H1 (cell line): ENCODE measurements around the gene CRHR2. TPM values are rescaled to one million over a fixed set of nuclear protein-coding genes. Genes with fewer than 3 reads are reported as not detected.

Source experiments
- CTCF ChIA-PET: fragments of 300-600 bp; sonication (Branson Sonifier 250); formaldehyde crosslinking; loops from one replicate; lab custom pipeline; 2021; ENCODE audit not compliant: partially characterized antibody; lab: Charles Lee
- POLR2A ChIA-PET: fragments of 300-600 bp; sonication (Branson Sonifier 250); formaldehyde crosslinking; loops from one replicate; lab custom pipeline; 2021; ENCODE audit warnings: inconsistent platforms; ENCODE audit not compliant: partially characterized antibody; lab: Charles Lee
- DNase-seq, 2 experiments: peaks; one replicate each; pipeline versions ENCODE4 v3.0.0 to v3.0.0-alpha.2; 2010 to 2022; ENCODE audit warnings: low spot score in 2 of 2, low read depth in 1 of 2, mixed read lengths in 1 of 2
- FAIRE-seq: peaks from 2 replicates; lab custom pipeline; 2011; peaks lifted over from hg19 to GRCh38; lab: Jason Lieb, UNC
- H2AFZ ChIP-seq: 2 replicates; pipeline ENCODE4 v1.8.1; 2012; ENCODE audit warnings: low read length, inconsistent platforms
- H2AK5ac ChIP-seq: 2 replicates; pipeline ENCODE4 v1.6.1; 2013; ENCODE audit warnings: low read depth, low read length
- H2BK120ac ChIP-seq: replicated peaks from 2 replicates; pipeline ENCODE3; 2013; ENCODE audit warnings: low read depth, low read length, inconsistent platforms
- H2BK12ac ChIP-seq: 2 replicates; pipeline ENCODE4 v1.6.1; 2013; ENCODE audit warnings: low read depth, low read length
- H2BK15ac ChIP-seq: 2 replicates; pipeline ENCODE4 v1.6.1; 2013; ENCODE audit warnings: low read length
- H2BK20ac ChIP-seq: 2 replicates; pipeline ENCODE4 v1.6.1; 2013; ENCODE audit warnings: low read length
- H2BK5ac ChIP-seq: 2 replicates; pipeline ENCODE4 v1.6.1; 2013; ENCODE audit warnings: low read depth, low read length
- H3K14ac ChIP-seq: 2 replicates; pipeline ENCODE4 v1.6.1; 2013; ENCODE audit warnings: inconsistent platforms; ENCODE audit not compliant: insufficient read length
- H3K18ac ChIP-seq: 2 replicates; pipeline ENCODE4 v1.6.1; 2013; ENCODE audit warnings: low read length; ENCODE audit errors: extremely low read depth
- H3K23ac ChIP-seq: 2 replicates; pipeline ENCODE4 v1.6.1; 2013; ENCODE audit warnings: inconsistent platforms; ENCODE audit not compliant: insufficient read length
- H3K23me2 ChIP-seq: 2 replicates; pipeline ENCODE4 v1.6.1; 2013; ENCODE audit warnings: low read depth, low read length
- H3K27ac ChIP-seq: 2 replicates; pipeline ENCODE4 v1.6.1; 2011; ENCODE audit warnings: low read depth, low read length, inconsistent platforms
- H3K27me3 ChIP-seq, 4 experiments: replicated peaks in 1 of 4; 1 replicate in 1 of 4; 2 replicates in 3 of 4; pipeline versions ENCODE4 v1.6.1 to v1.8.1; 2011 to 2013; ENCODE audit warnings: low read length in 3 of 4, mild to moderate bottlenecking in 3 of 4, inconsistent platforms in 2 of 4, mixed read lengths in 2 of 4, moderate library complexity in 1 of 4; ENCODE audit not compliant: control insufficient read depth in 3 of 4, insufficient read depth in 3 of 4; ENCODE audit errors: extremely low read depth in 1 of 4
- H3K36me3 ChIP-seq, 4 experiments: 2 replicates each; pipeline versions ENCODE4 v1.6.1 to v1.8.1; 2011 to 2013; ENCODE audit warnings: mild to moderate bottlenecking in 4 of 4, low read length in 3 of 4, moderate library complexity in 2 of 4, control low read depth in 1 of 4, inconsistent platforms in 1 of 4; ENCODE audit not compliant: insufficient read depth in 4 of 4, control insufficient read depth in 2 of 4
- H3K4ac ChIP-seq: replicated peaks from 2 replicates; pipeline ENCODE3; 2013; ENCODE audit warnings: low read length, low read depth, mixed read lengths, inconsistent platforms; ENCODE audit not compliant: insufficient read length
- H3K4me1 ChIP-seq, 4 experiments: replicated peaks in 1 of 4; 1 replicate in 1 of 4; 2 replicates in 3 of 4; pipeline versions ENCODE4 v1.6.1 to v1.8.1; 2011 to 2013; ENCODE audit warnings: low read length in 3 of 4, inconsistent platforms in 2 of 4, mixed read lengths in 1 of 4; ENCODE audit not compliant: insufficient read depth in 4 of 4, control insufficient read depth in 3 of 4
- H3K4me2 ChIP-seq, 2 experiments: 2 replicates each; pipeline versions ENCODE4 v1.6.1 to v1.8.1; 2011 to 2013; ENCODE audit warnings: low read depth in 2 of 2, low read length in 2 of 2, control low read depth in 1 of 2, inconsistent platforms in 1 of 2, mild to moderate bottlenecking in 1 of 2; ENCODE audit not compliant: insufficient read depth in 1 of 2
- H3K4me3 ChIP-seq, 4 experiments: fragments of 200-600, 300-600 bp in 1 of 4; sonication (generic), shearing (Covaris generic), sonication (Bioruptor Twin) in 1 of 4; 2 replicates each; pipeline versions ENCODE4 v1.5.1 to v1.8.1; 2011 to 2016; ENCODE audit warnings: low read length in 4 of 4, low read depth in 3 of 4, control low read depth in 2 of 4, inconsistent platforms in 2 of 4, mild to moderate bottlenecking in 2 of 4, mixed read lengths in 1 of 4, moderate library complexity in 1 of 4; ENCODE audit not compliant: insufficient read depth in 2 of 4; ENCODE audit errors: extremely low read depth in 1 of 4
- H3K56ac ChIP-seq: replicated peaks from 2 replicates; pipeline ENCODE3; 2013; ENCODE audit warnings: low read depth, mild to moderate bottlenecking, mixed read lengths, low read length, inconsistent platforms; ENCODE audit not compliant: insufficient read length
- H3K79me1 ChIP-seq: 2 replicates; pipeline ENCODE4 v1.6.1; 2013; ENCODE audit warnings: low read depth, low read length, control low read depth
- H3K79me2 ChIP-seq, 2 experiments: 2 replicates each; pipeline versions ENCODE4 v1.6.1 to v1.8.1; 2012 to 2013; ENCODE audit warnings: low read length in 2 of 2, mild to moderate bottlenecking in 2 of 2, inconsistent platforms in 1 of 2; ENCODE audit not compliant: insufficient read depth in 2 of 2, control insufficient read depth in 1 of 2
- H3K9ac ChIP-seq, 4 experiments: replicated peaks in 1 of 4; 1 replicate in 1 of 4; 2 replicates in 3 of 4; pipeline versions ENCODE4 v1.6.1 to v1.8.1; 2011 to 2013; ENCODE audit warnings: low read depth in 3 of 4, low read length in 3 of 4, control low read depth in 2 of 4, mild to moderate bottlenecking in 2 of 4, moderate library complexity in 2 of 4, inconsistent platforms in 1 of 4; ENCODE audit errors: extremely low read depth in 1 of 4
- H3K9me3 ChIP-seq, 2 experiments: 2 replicates each; pipeline versions ENCODE4 v1.6.1 to v1.8.1; 2012 to 2013; ENCODE audit warnings: mild to moderate bottlenecking in 2 of 2, moderate library complexity in 2 of 2, control low read depth in 1 of 2, inconsistent platforms in 1 of 2, low read depth in 1 of 2, low read length in 1 of 2, mixed read lengths in 1 of 2; ENCODE audit not compliant: insufficient read depth in 2 of 2
- H4K20me1 ChIP-seq, 2 experiments: replicated peaks in 1 of 2; 2 replicates each; pipeline versions ENCODE3 to v1.8.1; 2011 to 2013; ENCODE audit warnings: inconsistent platforms in 2 of 2, low read length in 2 of 2, mild to moderate bottlenecking in 1 of 2; ENCODE audit not compliant: insufficient read depth in 2 of 2, control insufficient read depth in 1 of 2
- H4K5ac ChIP-seq: 2 replicates; pipeline ENCODE4 v1.6.1; 2013; ENCODE audit warnings: low read length, low read depth, mixed read lengths, inconsistent platforms; ENCODE audit not compliant: insufficient read length
- H4K8ac ChIP-seq: 2 replicates; pipeline ENCODE4 v1.8.0; 2013; ENCODE audit warnings: mild to moderate bottlenecking, moderate library complexity, low read length, inconsistent platforms; ENCODE audit not compliant: insufficient read depth; ENCODE audit errors: extremely low read depth
- H4K91ac ChIP-seq: replicated peaks from 2 replicates; pipeline ENCODE3; 2013; ENCODE audit warnings: low read length, mixed read lengths, inconsistent platforms; ENCODE audit not compliant: insufficient read length
- BACH1 ChIP-seq: IDR thresholded peaks from 2 replicates; pipeline ENCODE4 v1.6.1; 2012; ENCODE audit warnings: low read length, improper control_type of control experiment
- GABPA ChIP-seq: IDR thresholded peaks from 2 replicates; pipeline ENCODE4 v1.6.1; 2011; ENCODE audit warnings: mild to moderate bottlenecking, low read length, moderate library complexity, borderline replicate concordance; ENCODE audit not compliant: insufficient read depth
- GTF2F1 ChIP-seq: IDR thresholded peaks from 2 replicates; pipeline ENCODE4 v1.6.1; 2012; ENCODE audit warnings: low read depth, low read length, improper control_type of control experiment, borderline replicate concordance
- HDAC6 ChIP-seq: IDR thresholded peaks from one replicate; pipeline ENCODE4 v1.7.1; 2012; ENCODE audit warnings: low read depth, mild to moderate bottlenecking, inconsistent platforms, low read length, moderate library complexity
- KDM4A ChIP-seq: IDR thresholded peaks from one replicate; pipeline ENCODE4 v1.7.1; 2012; ENCODE audit warnings: low read depth, mild to moderate bottlenecking, moderate library complexity, low read length, inconsistent platforms; ENCODE audit not compliant: severe bottlenecking
- SP2 ChIP-seq: IDR thresholded peaks from 2 replicates; pipeline ENCODE4 v1.6.1; 2012; ENCODE audit warnings: mild to moderate bottlenecking, low read length, inconsistent platforms
- SRF ChIP-seq: IDR thresholded peaks from 2 replicates; pipeline ENCODE4 v1.6.1; 2011; ENCODE audit warnings: mild to moderate bottlenecking, low read depth, low read length, moderate library complexity
- WGBS, 2 experiments: shearing (Covaris generic) in 1 of 2; methylation state at CpG; one replicate each; pipeline versions ENCODE4 v1.1.6 to v1.1.7; 2013 to 2015; ENCODE audit warnings: low lambda C conversion rate in 2 of 2, mixed read lengths in 2 of 2, inconsistent platforms in 1 of 2, low coverage in 1 of 2, missing lambda C conversion rate in 1 of 2; ENCODE audit not compliant: insufficient replicate concordance in 2 of 2, insufficient coverage in 1 of 2, insufficient read length in 1 of 2; ENCODE audit errors: extremely low coverage in 1 of 2, missing lambda C conversion rate in 1 of 2; 5-methylcytosine and 5-hydroxymethylcytosine counted together
- polyA plus RNA-seq, 7 experiments: library from polyadenylated mRNA; depleted of rRNA in 3 of 7; stranded (reverse) in 5 of 7; unstranded in 2 of 7; fragments of >200 nt in 5 of 7; fragments of 200-250 nt in 2 of 7; gene quantifications; 1 replicate in 5 of 7; 2 replicates in 1 of 7; 4 replicates in 1 of 7; pipeline versions ENCODE4 v1.2.1 to v1.2.3, GENCODE V29; 2011 to 2013; ENCODE audit warnings: missing spikeins in 2 of 7, mixed read lengths in 2 of 7
- total RNA-seq: library from RNA; stranded (reverse); fragmentation: NEBNext Ultra II Directional; extraction: Animal tissue kit (Norgen Biotek cat#: 25700); gene quantifications from 2 replicates; pipeline ENCODE4 v1.2.1, GENCODE V29; 2021

CRHR2 gene
- total and polyA plus RNA-seq, 2 of the 8 experiments (the other 6 are each of a cell fraction or from before 2014, with no cell fraction given) = 0.37 to 1.3 TPM

- POLR2A ChIA-PET = interaction anchor here (1.2 to 13.7 kb wide), 4 partner anchors 8 to 24 kb away, joined by 3 to 217 read pairs (median 56); no protein-coding TSS in a partner anchor
- Histone ChIP-seq H2AFZ (no peak overlapping the region), H3K56ac (no peak overlapping the region), H3K23ac (no peak overlapping the region), H2BK15ac (no peak overlapping the region), H3K27ac (no peak overlapping the region), H2BK5ac (no peak overlapping the region), H3K14ac (no peak overlapping the region), H3K79me1 (no peaks in the 10 kb centered on the region; the same call in 1 of the 2 replicates), H2BK12ac (no peak overlapping the region), H2BK20ac (no peak overlapping the region), H3K79me2 (no peaks in the 10 kb centered on the region; a peak in 1 of 4 replicates), H2BK120ac (no peak overlapping the region), H3K23me2 (no peaks in the 10 kb centered on the region), H3K4ac (no peak overlapping the region), H3K9me3 (no peaks in the 10 kb centered on the region), H3K36me3 (peaks cover 9 to 96% (median 72%) of the 10 kb centered on the region in 4 experiments), H4K91ac (no peak overlapping the region), H2AK5ac (no peak overlapping the region), H4K20me1 (peaks cover 2 to 7% of the 10 kb centered on the region in 2 experiments), H3K27me3 (no peaks in the 10 kb centered on the region), H4K5ac (no peak overlapping the region), H3K4me1 (no peaks in the 10 kb centered on the region), H4K8ac (no peak overlapping the region), H3K18ac (no peak overlapping the region), H3K4me2 (no peak overlapping the region), H3K4me3 (no peak overlapping the region), H3K9ac (no peak overlapping the region)
- DNase-seq (no peak), FAIRE-seq (no peak)
- WGBS, 2 experiments = 94 to 100% methylated on average over 1 to 4 of the region's 4 CpGs
- CTCF ChIA-PET = interaction anchor here (0.7 to 2.7 kb wide), 6 partner anchors 14 to 377 kb away, joined by 3 to 17 read pairs (median 3); no protein-coding TSS in a partner anchor
- no peak for TF ChIP-seq GTF2F1
- no peak for TF ChIP-seq KDM4A
- TF ChIP-seq BACH1 = no peak
- no peak for TF ChIP-seq SRF
- no peak for TF ChIP-seq HDAC6
- TF ChIP-seq SP2 = no peak
- TF ChIP-seq GABPA = no peak
These were observed 55.2 kb downstream of the CRHR2 start for GRCh38 chr7:30627026-30627425.
